SKM-1 (cell line): ENCODE data around the gene TTLL3.
A peak's percentile ranks its signal among the peaks of the same experiment; 100 is the strongest.

Experiments
- DNase-seq: peaks from one replicate; lab custom pipeline; 2025; ENCODE audit not compliant: unreplicated experiment; lab: John Stamatoyannopoulos, UW

The TTLL3 gene

DNA sequence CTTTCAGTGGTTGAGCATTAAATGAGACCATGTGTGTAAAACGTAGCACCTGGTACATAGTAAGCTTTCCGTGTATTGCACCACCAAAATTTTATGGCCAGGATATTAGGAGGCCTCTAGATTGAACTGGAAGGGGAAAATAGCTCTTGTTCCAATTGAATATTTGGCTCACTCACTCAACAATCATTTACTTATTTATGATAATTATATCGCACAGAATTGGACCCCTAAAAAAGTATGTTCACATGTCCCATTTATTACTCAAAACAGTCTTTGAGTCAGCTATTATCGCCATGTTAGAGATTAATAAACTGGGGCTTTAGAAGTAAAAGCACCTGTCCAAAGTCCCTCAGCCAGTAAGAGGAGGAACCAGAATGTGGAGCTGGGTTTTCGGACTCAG is 5.1 kb upstream of the TTLL3 start:
- no peak for DNase-seq

DNA sequence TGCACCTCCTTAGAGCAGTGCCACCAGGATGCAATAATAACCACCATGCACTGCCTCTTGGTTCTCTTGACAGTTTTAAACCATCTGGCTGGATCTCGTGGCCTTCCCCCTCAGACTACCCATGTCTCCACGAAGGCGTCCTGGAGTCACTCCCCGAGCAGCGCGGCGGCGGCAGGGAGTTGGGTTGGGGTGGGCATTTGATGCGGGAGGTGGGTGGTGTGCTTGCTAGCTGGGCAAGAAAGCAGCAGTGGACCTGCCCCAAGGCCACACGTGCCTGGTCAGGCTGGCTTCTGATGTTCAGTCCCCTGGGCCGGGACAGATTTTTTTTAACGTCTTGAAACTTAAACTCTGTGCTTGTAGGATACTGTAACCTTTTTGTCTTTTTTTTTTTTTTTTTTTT is 3.9 kb upstream of the TTLL3 start:
- DNase-seq = no peak

DNA sequence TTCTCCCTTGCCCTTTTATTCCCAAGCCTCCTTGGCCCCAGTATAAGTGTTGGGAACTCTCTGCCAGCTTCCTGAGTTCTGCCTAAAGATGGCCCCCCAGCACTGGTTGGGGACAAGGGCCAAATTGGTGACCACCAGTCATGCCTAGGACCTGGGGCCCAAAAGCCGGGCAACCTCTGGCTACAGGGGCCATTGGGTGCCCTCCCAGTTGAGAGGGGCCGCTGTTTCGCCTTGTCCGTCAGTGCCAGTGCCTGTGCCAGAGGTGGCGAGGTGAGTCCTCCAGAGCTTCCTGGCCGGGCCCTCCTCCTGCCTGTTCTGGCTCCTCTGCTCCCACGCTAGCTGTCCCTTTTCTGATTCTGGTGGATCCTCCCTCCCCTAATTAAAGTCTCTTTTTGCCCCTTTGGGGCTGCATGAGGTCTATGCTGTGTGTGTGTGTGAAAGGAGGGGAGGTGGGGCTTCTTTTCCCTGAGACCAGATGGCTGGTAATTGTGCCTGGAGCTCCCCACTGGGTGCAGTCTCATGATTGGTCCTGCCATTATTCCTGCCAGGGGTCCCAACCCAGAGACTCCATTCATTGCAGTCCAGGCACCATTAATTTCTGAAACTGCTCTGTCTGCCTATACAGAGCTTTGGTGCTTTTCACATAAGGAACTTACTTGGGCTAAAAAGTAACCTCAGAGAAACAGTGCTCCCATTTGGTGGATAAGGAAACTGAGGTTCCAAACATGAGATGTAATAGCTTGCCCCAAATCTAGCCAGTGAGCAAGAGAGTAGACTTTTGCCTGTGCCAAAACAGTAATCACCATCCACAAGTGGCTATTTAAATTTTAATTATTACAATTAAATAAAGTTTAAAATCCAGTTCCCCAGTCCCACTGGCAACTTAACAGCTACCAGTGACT is 3.1 kb upstream of the TTLL3 start:
- DNase-seq = no peak

DNA sequence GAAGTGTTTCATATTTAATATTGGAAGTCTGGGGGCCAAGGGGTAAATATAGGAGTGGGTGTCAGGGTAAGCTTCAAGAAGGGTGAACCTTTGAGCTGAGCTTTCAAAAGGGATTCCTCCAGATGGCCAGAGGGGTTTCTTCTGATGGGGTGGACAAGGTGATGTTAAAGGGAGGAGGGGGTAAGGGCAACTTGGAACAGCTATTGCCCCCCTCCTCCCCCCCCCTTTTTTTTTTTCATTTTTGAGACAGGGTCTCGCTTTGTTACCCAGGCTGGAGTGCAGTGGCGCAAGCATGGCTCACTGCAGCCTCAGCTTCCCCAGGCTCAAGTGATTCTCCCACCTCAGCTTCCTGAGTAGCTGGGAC is 2.1 kb upstream of the TTLL3 start:
- no peak for DNase-seq

DNA sequence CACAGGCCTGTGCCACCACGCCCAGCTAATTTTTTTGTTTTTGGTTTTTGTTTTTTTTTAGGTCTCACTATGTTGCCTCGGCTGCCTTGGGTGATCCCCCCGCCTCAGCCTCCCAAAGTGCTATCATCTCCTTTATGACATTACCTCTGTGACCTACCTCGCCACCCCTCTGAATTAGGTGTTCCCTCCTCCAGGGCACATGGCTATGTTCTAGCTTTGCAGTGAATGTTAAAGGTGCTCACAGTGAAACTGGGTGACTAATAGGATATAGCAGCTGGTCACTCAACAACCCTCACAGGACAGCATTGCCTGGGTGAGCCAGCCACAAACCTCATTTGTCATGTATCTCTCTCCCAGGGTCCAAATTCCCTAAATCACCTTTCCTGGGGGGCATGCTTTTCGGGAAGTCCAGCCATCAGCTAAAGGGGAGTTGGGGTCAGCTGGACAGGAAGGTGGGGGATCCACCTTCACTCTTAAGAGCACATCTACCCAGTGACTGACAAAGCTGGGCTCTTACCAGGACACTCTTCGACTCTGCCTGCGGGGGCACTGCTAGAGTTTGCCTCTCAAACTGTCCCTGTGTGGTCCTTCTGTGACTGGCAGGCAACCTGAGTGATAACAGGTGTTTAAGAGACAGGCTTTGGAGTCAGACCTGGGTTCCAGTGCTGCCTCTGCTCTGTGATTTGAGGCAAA is 1.6 kb upstream of the TTLL3 start:
- no peak for DNase-seq

DNA sequence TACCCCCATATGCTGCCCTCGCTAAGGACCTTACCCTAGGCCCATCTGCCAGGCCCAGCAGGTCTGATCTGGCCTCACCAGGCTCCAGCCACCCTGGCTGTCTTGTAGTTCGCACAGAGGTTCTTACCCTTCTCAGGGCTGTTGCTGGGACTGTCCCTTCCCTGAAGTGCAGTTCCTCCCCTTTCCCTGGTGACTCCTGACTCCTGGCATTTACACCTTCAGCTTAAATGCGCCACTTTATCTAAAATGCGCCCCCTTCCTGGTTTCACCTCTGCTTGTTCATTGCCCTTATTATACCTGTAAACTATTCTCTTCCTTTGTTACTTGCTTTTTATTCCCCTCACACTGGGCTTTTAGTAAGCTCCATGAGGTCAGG is 835 bp upstream of the TTLL3 start:
- DNase-seq = peak; percentile 24

DNA sequence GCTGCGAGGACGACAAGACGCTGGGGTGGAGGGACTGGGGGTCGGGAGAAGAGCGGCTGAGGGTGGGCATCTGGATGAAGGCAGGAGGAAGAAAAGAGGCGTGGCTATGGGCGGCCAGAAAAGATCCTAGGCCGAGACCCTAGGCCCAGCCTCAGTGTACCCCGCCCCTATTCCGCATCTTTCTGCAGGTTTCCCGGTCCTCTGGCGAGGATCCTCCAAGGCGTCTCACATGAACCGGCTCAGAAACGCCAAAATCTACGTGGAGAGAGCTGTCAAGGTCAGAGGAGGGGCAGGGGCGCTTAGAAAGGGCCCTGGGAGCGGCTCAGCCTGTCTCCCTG is 340 bp downstream of the TTLL3 start:
- no peak for DNase-seq

DNA sequence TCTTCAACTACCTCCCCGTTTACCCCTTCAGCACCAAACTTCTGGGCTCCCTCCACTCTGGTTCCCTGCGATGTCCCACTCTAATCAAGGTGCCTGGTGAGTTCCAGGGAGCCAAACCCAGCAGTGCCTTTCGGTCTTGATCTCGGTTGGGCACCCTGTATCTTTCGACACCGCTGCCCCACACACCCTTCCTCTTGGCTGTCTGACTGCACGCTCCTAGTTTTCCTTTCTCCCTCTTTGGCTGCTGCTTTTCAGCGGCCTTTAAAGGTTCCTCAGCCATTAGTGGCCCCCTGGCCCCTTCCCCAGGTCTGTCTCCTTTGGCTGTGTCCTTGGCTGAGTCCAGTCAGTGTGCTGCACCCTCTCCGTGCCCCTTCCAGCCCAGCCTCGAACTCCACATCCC is 784 bp downstream of the TTLL3 start:
- no peak for DNase-seq

DNA sequence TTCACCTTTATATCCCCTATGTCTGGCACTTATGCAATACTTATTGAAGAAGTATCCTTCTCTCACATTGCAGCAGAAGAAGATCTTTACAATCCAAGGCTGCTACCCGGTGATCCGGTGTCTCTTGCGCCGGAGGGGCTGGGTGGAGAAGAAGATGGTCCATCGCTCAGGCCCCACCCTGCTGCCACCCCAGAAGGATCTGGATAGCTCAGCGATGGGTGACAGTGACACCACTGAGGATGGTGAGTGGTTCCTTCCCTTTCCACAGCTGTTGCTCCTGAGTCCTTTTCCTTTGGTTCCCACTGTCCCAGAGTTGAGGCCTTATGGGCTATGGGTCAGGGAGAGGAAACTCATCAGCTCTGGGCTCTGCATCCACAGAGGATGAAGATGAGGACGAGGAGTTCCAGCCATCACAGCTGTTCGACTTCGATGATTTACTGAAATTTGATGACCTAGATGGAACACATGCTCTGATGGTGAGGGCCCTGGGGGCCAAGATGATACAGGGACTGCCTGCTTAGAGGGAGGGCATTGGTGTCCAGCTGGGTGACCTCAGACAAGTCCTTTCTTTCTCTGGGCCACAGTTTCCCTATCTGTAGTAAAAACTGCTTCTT is 2.9 kb downstream of the TTLL3 start:
- DNase-seq = no peak

DNA sequence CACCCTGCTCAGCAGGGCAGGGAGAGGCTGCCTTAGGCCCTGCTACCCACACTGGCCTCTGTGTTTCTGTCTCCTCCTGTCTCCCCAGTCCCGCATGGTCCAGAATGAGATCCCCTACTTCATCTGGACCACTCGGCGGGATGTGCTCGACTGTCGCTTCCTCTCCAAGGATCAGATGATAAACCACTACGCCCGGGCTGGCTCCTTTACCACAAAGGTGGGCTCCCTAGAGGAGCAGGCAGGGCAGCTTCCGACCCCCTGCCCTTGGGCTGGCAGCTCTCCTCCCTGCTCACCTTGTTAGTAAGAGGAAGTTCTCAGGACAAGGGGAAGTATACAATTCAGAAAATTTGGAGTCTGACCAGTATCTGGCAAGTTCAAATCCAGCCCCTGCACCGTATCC is 5.9 kb downstream of the TTLL3 start:
- no peak for DNase-seq

DNA sequence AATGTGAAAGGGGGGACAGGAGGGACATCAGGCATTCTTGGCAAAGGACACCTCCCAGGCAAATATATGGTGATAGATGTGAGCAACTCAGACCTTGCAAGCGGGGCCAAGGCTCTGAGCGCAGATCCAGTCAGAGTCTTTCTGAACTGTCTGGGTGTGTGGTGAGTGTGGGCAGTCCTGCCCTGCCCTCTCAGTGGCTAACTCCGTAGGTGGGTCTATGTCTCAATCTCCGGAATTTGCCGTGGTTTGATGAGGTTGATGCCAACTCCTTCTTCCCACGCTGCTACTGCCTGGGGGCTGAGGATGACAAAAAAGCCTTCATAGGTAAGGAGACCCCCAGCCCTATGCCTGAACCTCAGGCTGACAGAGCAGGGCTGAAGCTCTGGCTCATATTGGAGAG is 7.4 kb downstream of the TTLL3 start:
- no peak for DNase-seq

DNA sequence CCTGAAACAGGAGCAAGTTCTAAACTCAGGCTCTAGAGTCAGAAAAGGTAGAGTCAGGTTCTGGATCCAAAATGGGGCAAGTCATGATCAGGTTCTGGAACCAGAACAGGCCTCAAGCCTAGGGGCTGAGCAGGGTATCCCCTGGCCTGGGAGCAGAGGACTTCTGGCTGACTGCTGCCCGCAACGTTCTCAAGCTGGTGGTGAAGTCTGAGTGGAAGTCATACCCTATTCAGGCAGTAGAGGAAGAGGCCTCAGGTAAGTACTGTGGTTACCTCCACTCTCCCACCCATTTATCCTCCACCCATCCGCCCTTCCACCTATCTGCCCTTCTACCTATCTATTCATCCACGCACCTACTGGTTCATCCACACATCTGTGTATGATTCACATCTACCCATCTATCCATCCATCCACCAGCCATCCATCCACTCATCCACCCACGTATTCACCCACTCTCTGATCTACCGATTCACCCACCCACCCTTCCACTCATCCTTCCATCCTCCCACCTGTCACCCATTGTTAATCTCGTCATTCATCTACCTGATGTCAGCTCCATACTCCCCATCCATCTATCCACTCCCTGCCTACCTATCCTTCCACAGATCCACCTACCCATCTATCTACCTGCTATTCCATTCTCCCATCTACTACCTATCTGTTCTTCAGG is 8.7 kb downstream of the TTLL3 start:
- DNase-seq = no peak

DNA sequence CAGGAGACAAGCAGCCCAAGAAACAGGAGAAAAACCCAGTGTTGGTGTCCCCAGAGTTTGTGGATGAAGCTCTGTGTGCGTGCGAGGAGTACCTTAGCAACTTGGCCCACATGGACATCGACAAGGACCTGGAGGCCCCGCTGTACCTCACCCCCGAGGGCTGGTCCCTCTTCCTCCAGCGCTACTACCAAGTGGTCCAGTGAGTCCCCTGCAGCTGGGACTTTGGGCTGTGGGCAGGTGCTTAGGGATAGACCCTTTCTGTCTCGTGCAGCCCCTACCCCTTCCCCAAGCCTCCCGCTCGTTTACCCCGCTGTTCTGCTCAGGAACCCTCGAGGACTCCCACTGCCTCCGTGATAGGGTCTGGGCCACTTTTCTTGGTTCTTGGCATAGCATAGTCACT is 10.5 kb downstream of the TTLL3 start:
- DNase-seq = no peak

DNA sequence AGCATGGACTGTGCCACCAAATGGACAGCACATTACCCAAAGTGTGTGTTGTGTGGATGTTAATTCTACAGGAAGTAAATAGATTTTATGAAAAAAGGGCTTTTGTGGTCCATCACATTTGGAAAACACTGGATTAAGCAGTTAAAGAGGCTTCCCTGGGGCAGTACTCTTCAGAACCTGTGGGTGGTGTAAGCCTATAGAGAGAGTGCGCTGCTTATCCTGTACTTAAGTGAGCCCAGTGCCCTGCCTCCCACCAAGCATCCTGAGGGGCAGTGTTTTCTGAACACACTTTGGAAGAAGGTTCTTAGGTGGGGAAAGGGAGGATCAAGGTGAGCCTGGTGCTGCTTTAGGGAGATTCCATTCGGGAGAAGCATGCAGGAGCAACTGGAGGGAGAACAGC is 10.9 kb downstream of the TTLL3 start:
- no peak for DNase-seq

DNA sequence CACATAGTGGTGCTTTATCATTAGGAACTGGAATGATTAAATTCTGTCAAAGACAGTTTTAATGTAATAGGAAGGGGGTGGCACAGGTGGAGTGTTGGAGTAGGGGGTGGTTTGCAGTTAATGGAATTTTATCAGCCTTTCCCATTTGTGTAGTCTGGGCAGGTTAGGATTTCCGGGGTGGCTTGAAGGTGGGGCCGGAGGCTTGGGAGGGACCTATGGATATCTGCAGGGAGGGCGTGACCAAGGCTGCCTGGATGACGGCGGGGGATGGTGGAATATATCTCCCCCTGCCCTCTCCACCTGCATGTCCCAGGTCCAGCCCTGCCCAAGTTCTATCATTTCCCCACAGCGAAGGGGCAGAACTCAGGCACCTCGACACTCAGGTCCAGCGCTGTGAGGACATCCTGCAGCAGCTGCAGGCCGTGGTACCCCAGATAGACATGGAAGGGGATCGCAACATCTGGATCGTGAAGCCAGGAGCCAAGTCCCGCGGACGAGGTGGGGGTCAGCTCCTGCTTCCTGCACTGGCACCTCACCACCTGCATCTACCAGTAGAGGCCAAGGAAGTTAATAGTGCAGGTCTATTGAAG is 15.5 kb downstream of the TTLL3 start:
- no peak for DNase-seq

DNA sequence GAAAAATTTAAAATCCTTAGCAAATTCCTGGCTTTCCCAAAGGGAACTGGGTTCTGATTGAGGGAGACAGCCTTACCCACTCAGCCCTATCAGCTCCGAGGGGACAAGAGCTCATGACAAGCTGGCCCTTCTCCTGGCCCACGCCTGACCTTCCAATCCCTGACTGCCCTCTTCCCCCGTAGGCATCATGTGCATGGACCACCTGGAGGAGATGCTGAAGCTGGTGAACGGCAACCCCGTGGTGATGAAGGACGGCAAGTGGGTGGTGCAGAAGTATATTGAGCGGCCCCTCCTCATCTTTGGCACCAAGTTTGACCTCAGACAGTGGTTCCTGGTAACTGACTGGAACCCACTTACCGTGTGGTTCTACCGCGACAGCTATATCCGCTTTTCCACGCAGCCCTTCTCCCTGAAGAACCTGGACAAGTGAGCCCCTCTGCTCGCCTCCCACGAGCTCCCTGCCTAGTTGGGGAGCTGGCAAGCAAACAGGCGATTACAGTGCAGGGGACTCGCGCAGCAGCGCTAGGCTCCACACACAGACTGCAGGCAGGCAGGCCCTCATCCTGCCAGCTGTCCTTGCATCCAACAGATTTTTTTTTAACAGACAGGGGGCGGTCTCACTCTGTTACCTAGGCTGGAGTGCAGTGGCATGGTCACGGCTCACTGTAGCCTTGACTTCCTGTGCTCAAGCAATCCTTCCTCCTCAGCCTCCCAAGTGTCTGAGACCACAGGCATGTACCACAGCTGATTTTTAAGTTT is 16.9 kb downstream of the TTLL3 start:
- DNase-seq = peak; percentile 37

DNA sequence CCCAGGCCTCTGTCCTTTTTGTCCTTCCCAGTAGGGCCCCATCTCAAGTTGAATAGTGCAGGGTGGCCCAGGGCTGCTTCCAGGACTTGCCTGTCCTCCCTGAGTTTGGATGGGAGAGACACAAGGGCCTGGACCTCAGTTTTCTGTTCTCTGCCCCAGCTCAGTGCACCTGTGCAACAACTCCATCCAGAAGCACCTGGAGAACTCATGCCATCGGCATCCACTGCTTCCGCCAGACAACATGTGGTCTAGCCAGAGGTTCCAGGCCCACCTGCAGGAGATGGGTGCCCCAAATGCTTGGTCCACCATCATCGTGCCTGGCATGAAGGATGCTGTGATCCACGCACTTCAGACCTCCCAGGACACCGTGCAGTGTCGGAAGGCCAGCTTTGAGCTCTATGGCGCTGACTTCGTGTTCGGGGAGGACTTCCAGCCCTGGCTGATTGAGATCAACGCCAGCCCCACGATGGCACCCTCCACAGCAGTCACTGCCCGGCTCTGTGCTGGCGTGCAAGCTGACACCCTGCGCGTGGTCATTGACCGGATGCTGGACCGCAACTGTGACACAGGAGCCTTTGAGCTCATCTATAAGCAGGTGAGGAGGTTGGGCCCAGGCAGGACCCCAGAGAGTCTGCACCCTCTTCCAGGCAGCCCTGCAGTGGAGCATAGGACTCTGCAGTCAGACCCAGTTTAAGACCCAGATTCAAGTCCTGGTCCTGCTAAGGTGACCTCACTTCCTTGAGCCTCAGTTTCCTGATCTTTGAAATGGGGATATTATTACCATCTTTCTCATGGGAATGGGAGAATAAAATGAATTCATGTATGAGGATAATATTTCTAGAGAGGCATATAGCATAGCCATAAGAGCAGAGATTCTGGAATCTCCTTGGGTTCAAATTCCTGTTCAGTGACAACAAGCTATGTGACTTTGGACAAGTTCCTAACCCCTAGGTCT is 19.0 kb downstream of the TTLL3 start:
- no peak for DNase-seq

DNA sequence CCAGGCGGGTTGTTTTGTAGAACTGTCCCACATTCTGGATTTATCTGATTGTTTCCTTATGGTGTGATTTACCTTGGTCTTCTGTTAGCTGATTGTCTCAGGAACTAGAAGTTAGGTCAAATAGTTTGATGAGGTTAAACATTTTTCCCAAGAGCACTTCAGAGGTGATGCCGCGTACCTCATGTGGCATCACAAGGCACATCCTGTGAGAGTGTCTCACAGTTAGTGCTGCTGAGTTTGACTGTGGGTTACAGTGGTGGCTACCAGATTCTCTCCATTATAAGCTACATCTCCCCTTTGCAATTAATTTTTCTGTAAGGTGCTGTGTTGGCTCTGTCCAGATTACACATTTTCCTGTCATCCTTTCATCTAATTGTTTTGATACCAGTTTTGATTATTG is 21.2 kb downstream of the TTLL3 start:
- no peak for DNase-seq

DNA sequence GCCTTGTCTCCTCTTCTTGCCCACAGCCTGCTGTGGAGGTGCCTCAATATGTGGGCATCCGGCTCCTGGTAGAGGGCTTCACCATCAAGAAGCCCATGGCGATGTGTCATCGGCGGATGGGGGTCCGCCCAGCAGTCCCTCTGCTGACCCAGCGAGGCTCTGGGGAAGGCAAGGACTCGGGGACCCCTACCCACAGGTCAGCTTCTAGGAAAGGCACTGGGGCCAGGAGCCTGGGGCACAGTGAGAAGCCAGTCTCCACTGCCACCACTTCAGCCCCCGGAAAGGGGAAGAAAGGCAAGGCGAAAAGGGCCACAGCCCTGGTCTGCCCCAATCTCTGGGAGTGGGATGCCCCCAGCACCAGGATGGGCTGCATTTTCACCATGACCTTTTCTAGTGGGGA is 23.0 kb downstream of the TTLL3 start:
- no peak for DNase-seq
